ENCODE results near the gene EPHB1. TPM values are rescaled to one million over a fixed set of nuclear protein-coding genes. Genes with fewer than 3 reads are reported as not detected.

EPHB1 gene
- total and polyA plus RNA-seq, 8 donors: 0.02 to 1.4 (median 0.43) TPM

- intact Hi-C loops (cut with DNase I): no loop called here
- Histone ChIP-seq H3K4me3 (no peak overlapping the region), H3K9me3 (no peaks in the 10 kb centered on the region), H3K27ac (no peak overlapping the region), H3K4me1 (no peaks in the 10 kb centered on the region), H3K27me3 (no peaks in the 10 kb centered on the region), H3K36me3 (no peaks in the 10 kb centered on the region)
- 65 to 75% methylated on average over 6 of the region's 6 CpGs for WGBS, 2 donors
- DNase-seq (no peak), FAIRE-seq (no peak), ATAC-seq (no peak)
- TF ChIP-seq, protein P1, sequence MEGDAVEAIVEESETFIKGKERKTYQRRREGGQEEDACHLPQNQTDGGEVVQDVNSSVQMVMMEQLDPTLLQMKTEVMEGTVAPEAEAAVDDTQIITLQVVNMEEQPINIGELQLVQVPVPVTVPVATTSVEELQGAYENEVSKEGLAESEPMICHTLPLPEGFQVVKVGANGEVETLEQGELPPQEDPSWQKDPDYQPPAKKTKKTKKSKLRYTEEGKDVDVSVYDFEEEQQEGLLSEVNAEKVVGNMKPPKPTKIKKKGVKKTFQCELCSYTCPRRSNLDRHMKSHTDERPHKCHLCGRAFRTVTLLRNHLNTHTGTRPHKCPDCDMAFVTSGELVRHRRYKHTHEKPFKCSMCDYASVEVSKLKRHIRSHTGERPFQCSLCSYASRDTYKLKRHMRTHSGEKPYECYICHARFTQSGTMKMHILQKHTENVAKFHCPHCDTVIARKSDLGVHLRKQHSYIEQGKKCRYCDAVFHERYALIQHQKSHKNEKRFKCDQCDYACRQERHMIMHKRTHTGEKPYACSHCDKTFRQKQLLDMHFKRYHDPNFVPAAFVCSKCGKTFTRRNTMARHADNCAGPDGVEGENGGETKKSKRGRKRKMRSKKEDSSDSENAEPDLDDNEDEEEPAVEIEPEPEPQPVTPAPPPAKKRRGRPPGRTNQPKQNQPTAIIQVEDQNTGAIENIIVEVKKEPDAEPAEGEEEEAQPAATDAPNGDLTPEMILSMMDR (IDR thresholded peaks at IDR 0.05): no peak
Observed at GRCh38 chr3:134863915-134864314, 68.9 kb downstream of the EPHB1 start.

DNA sequence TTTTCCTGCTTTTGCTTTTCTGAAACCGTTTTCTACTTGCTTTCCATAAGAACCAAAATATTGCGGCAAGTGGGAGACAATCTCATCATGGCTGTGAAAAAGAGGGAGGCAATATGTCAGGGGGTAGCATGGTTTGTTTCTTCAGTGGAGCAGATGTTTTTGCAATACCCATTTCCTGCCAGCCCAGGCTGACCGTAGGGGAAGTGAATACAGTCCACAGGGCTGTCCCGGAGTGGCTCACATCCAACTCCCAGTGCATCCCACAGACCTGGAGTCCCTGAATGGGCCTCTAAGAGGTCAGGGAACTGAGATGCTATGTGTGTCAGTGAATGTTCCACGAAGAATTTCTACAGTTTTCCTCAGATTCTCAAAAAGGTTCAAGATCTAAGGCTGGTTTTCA, 69.6 kb downstream of the EPHB1 start:
- 53 to 61% methylated on average over 5 of the region's 5 CpGs for WGBS, 2 donors
- Histone ChIP-seq H3K36me3 (no peaks in the 10 kb centered on the region), H3K27me3 (no peaks in the 10 kb centered on the region), H3K4me3 (no peak overlapping the region), H3K4me1 (no peaks in the 10 kb centered on the region), H3K9me3 (no peaks in the 10 kb centered on the region), H3K27ac (no peak overlapping the region)
- TF ChIP-seq, protein P1 (IDR thresholded peaks at IDR 0.05): no peak
- DNase-seq (no peak), FAIRE-seq (no peak), ATAC-seq (peak in 1 of 4 donors; percentile 50)
- intact Hi-C loops (cut with DNase I): no loop called here

- DNase-seq (no peak), FAIRE-seq (no peak), ATAC-seq (no peak)
- Histone ChIP-seq H3K27me3 (no peaks in the 10 kb centered on the region), H3K36me3 (no peaks in the 10 kb centered on the region), H3K9me3 (no peaks in the 10 kb centered on the region), H3K27ac (no peak overlapping the region), H3K4me1 (no peaks in the 10 kb centered on the region), H3K4me3 (no peak overlapping the region)
- whole genome bisulfite sequencing, 2 donors: 91 to 92% methylated on average over 1 of the region's 1 CpG
- TF ChIP-seq, protein P1 (IDR thresholded peaks at IDR 0.05): no peak
- intact Hi-C loops (cut with DNase I): no loop called here
Observed at GRCh38 chr3:134867277-134867676, 72.2 kb downstream of the EPHB1 start.

DNA sequence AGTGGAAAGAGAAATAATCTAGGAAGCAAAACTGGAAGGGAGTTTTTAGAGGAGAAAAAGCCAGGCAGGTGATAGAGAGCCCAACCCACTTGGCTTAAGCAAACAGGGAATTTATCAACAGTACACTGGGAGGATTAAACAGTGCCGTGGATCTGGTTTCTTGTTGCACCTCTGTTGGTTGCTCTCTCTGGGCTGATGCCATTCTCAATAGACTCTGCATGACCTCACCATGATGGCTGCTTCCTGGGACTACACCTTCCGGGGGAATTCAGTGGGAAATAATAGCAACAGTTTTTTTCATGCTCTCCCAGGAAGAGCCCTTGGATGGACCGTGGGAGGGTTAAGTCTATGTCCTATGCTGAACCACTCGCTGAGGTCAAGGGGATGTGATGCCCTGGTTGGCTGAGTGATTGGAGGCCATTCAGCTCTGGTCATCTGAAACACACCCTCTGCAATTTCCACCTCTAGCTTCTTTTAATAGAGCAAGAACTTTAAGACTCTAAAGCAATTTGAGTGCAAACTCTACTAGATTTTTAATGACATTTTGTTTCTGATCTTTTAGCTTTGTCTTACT, 74.2 kb downstream of the EPHB1 start:
- no peaks in the 10 kb centered on the region for H3K27me3 ChIP-seq
- no peaks in the 10 kb centered on the region for H3K4me1 ChIP-seq
- no peak overlapping the region for H3K27ac ChIP-seq
- H3K9me3 ChIP-seq: no peaks in the 10 kb centered on the region
- 64 to 67% methylated on average over 4 of the region's 4 CpGs for WGBS, 2 donors
- no peak overlapping the region for H3K4me3 ChIP-seq
- FAIRE-seq: no peak
- no peak for ATAC-seq
- TF ChIP-seq, protein P1 (IDR thresholded peaks at IDR 0.05): no peak
- DNase-seq: no peak
- intact Hi-C loops (cut with DNase I): no loop called here
- H3K36me3 ChIP-seq: no peaks in the 10 kb centered on the region

GRCh38 chr3:134871818-134872217, 76.8 kb downstream of the EPHB1 start:
- WGBS, 2 donors: 69 to 72% methylated on average over 1 of the region's 1 CpG
- Histone ChIP-seq H3K4me1 (no peaks in the 10 kb centered on the region), H3K4me3 (no peak overlapping the region), H3K9me3 (no peaks in the 10 kb centered on the region), H3K27me3 (no peaks in the 10 kb centered on the region), H3K27ac (no peak overlapping the region), H3K36me3 (no peaks in the 10 kb centered on the region)
- TF ChIP-seq, protein P1 (IDR thresholded peaks at IDR 0.05): no peak
- ATAC-seq: no peak
- DNase-seq: no peak
- intact Hi-C loops (cut with DNase I): no loop called here
- FAIRE-seq: no peak
